ENCODE data around the gene TGDS.

TGDS gene

DNA sequence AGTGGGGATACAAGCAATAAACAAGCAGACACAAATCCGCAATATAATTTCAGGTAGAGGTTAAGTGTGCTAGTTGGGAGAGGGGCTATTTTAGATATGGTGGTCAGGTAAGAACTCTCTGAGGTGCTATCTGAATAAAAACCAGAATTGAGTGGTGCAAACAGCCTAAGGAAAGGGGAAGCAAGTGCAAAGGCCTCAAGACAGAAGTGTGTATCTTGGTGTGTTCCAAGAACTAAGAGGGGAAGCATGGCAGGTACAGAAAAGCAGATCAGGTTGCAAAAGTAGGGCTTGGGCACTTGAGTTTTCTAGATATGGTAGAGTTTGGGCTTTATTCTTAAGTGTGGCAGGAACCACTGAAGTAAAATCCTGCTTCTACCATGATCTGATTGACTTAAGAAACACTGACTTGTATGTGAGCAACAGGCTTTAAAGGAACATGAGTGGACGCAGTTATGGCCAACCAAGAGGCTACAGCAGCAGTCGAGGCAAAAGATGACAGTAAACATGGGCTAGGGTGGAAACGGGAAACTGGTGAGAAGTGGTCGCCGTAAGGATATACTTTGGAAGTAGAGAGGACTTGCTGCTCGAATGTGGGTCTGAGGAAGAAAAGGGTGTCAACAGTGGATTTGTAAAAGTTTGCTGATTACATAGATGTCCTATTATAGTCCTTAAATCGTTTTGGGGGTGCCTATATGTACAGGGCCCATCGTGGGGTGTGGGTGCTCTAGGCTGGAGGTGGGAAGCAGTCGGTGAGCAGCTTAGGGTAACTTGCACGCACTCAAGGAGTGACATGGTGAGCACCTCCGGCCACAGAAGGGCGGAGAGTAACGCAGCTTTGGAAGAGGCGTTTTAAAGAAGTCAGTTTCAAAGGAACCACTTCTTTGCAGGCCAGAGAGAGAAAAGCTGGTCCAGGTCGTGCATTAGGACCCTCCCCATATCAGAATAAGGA is 677 bp downstream of the TGDS start:
- Histone ChIP-seq H3K4me1 (ENCODE audit: control insufficient read depth, insufficient read depth, low read length) (peaks cover 8% of the 10 kb centered on the region), H3K27me3 (ENCODE audit: control insufficient read depth, insufficient read depth, low read length) (no peaks in the 10 kb centered on the region), H3K9ac (ENCODE audit: low read length) (peak overlapping the region; percentile 85), H3K27ac (ENCODE audit: low read depth, low read length) (peak overlapping the region; percentile 70), H3K4me3 (ENCODE audit: low read length) (peak overlapping the region; percentile 96), H3K36me3 (ENCODE audit: control insufficient read depth, insufficient read depth, low read length) (peaks cover 3% of the 10 kb centered on the region)

DNA sequence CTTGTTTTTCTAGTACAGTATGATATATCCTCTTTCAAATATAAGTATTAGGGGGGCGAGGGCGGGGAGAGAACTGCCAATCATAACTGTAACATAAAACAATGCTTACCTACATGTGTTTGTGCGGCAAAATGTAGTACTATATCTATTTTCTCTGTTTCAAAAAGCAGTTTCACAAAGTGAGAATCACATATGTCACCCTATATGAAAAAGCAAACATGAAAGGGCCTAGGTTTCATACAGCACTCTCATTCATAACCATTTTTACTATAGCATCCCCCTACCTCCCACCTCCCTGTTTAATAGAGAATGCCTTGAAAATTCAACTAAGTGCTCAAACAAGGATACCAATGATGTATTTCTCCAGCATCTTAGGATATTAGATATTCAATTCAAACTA is 5.2 kb downstream of the TGDS start:
- Histone ChIP-seq H3K4me3 (ENCODE audit: low read length) (no peak overlapping the region), H3K27ac (ENCODE audit: low read depth, low read length) (no peak overlapping the region), H3K27me3 (ENCODE audit: control insufficient read depth, insufficient read depth, low read length) (no peaks in the 10 kb centered on the region), H3K9ac (ENCODE audit: low read length) (no peak overlapping the region), H3K36me3 (ENCODE audit: control insufficient read depth, insufficient read depth, low read length) (peaks cover 3% of the 10 kb centered on the region), H3K4me1 (ENCODE audit: control insufficient read depth, insufficient read depth, low read length) (peaks cover 8% of the 10 kb centered on the region)

DNA sequence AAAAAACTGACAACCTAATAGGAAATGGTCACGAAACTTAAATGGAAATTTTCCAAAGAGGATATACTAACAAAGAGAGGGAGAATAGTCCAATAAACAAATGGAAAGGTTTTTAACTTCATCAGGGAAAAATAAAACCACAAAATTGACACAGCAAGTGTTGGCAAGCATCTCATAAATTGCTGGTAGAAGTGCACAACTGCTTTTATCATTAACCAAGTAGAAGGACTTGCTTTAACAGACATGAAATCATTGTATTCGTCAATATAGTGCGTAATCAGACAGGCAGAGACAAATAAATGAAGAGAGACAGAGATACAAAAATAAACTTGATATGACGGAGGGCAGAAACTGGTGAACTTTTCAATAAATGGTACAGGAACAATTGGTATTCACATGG is 7.4 kb downstream of the TGDS start:
- H3K9ac ChIP-seq (ENCODE audit: low read length) = no peak overlapping the region
- no peaks in the 10 kb centered on the region for H3K4me1 ChIP-seq (ENCODE audit: control insufficient read depth, insufficient read depth, low read length)
- no peak overlapping the region for H3K27ac ChIP-seq (ENCODE audit: low read depth, low read length)
- no peak overlapping the region for H3K4me3 ChIP-seq (ENCODE audit: low read length)
- peaks cover 3% of the 10 kb centered on the region for H3K36me3 ChIP-seq (ENCODE audit: control insufficient read depth, insufficient read depth, low read length)
- no peaks in the 10 kb centered on the region for H3K27me3 ChIP-seq (ENCODE audit: control insufficient read depth, insufficient read depth, low read length)

DNA sequence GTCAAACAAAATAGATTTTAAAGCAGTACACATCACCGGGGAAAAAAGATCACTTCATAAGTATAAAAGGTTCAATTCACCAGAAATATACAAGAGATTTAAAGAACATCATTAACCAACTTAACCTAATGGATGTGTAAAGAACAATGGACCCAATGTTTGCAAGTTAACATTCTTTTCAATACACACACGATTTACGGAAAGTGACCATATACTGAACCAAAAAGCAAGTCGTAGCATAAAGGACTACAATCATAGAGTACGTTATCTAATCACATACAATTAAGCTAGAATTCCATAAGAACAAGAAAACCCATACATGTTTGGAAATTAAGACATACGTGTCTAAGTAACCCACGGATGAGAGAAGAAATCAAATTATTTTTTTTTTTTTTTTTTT is 9.6 kb downstream of the TGDS start:
- no peak overlapping the region for H3K4me3 ChIP-seq (ENCODE audit: low read length)
- no peaks in the 10 kb centered on the region for H3K4me1 ChIP-seq (ENCODE audit: control insufficient read depth, insufficient read depth, low read length)
- no peak overlapping the region for H3K9ac ChIP-seq (ENCODE audit: low read length)
- no peaks in the 10 kb centered on the region for H3K27me3 ChIP-seq (ENCODE audit: control insufficient read depth, insufficient read depth, low read length)
- no peak overlapping the region for H3K27ac ChIP-seq (ENCODE audit: low read depth, low read length)
- peaks cover 7% of the 10 kb centered on the region for H3K36me3 ChIP-seq (ENCODE audit: control insufficient read depth, insufficient read depth, low read length)

DNA sequence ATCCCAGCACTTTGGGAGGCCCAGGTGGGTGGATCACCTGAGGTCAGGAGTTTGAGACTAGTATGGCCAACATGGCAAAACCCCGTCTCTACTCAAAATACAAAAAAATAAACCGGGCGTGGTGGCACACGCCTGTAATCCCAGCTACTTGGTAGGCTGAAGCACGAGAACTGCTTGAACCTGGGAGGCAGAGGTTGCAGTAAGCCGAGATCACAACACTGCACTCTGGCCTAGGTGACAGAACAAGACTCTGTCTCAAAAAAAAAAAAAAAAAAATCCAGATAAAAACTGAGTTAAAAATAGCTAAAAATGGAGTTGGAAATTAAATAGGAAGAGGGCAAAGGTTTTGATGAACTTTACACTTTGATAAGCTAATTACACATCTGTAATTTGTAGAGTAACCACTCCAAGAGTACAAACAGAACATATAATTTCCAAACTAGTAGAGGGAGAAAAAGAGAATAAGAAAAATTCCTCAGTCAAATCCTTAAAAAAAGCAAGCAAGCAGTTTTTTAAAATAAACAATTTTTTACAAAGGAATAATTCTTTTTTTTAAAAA is 10.3 kb downstream of the TGDS start:
- Histone ChIP-seq H3K9ac (ENCODE audit: low read length) (no peak overlapping the region), H3K27me3 (ENCODE audit: control insufficient read depth, insufficient read depth, low read length) (no peaks in the 10 kb centered on the region), H3K27ac (ENCODE audit: low read depth, low read length) (no peak overlapping the region), H3K4me1 (ENCODE audit: control insufficient read depth, insufficient read depth, low read length) (no peaks in the 10 kb centered on the region), H3K36me3 (ENCODE audit: control insufficient read depth, insufficient read depth, low read length) (peaks cover 11% of the 10 kb centered on the region), H3K4me3 (ENCODE audit: low read length) (no peak overlapping the region)

DNA sequence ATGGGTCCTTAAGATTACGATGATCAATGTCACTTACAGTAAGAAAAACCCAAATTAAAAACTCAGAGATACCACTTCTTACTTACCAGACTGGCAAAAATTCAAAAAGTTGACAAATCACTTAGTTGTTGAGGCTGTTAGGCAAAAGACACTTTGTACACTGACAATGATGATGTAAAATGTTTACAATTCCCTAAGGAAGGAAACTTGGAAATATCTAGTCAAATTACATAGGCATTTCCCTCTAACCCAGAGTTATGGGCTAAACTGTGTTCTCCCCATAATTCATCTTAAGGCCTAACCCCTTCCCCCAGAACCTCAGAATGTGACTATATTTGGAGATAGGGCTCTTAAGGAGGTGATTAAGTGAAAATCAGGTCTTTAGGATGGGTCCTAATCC is 12.0 kb downstream of the TGDS start:
- no peaks in the 10 kb centered on the region for H3K4me1 ChIP-seq (ENCODE audit: control insufficient read depth, insufficient read depth, low read length)
- H3K27ac ChIP-seq (ENCODE audit: low read depth, low read length) = no peak overlapping the region
- H3K27me3 ChIP-seq (ENCODE audit: control insufficient read depth, insufficient read depth, low read length) = no peaks in the 10 kb centered on the region
- H3K9ac ChIP-seq (ENCODE audit: low read length) = no peak overlapping the region
- peaks cover 21% of the 10 kb centered on the region for H3K36me3 ChIP-seq (ENCODE audit: control insufficient read depth, insufficient read depth, low read length)
- no peak overlapping the region for H3K4me3 ChIP-seq (ENCODE audit: low read length)

DNA sequence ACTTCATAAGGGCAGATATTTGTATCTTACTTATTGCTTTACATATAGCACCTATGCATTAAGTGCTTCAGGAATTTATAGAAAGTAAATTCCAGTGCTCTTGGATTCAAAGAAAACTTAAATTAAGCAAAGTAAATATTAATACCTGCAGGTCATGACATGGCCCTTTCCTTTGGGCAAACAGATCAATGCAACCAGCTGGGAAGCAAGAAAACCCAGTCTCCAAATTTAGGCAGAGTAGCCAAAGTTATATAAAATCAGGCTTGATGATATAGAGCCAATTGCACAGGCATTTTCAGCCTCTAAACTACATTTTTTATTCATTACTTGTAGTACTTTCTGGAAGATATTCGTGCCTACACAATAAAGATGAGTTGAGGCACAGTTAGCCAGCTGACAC is 16.9 kb downstream of the TGDS start:
- H3K4me1 ChIP-seq (ENCODE audit: control insufficient read depth, insufficient read depth, low read length) = no peaks in the 10 kb centered on the region
- no peak overlapping the region for H3K27ac ChIP-seq (ENCODE audit: low read depth, low read length)
- no peak overlapping the region for H3K9ac ChIP-seq (ENCODE audit: low read length)
- no peak overlapping the region for H3K4me3 ChIP-seq (ENCODE audit: low read length)
- peaks cover 32% of the 10 kb centered on the region for H3K36me3 ChIP-seq (ENCODE audit: control insufficient read depth, insufficient read depth, low read length)
- no peaks in the 10 kb centered on the region for H3K27me3 ChIP-seq (ENCODE audit: control insufficient read depth, insufficient read depth, low read length)

DNA sequence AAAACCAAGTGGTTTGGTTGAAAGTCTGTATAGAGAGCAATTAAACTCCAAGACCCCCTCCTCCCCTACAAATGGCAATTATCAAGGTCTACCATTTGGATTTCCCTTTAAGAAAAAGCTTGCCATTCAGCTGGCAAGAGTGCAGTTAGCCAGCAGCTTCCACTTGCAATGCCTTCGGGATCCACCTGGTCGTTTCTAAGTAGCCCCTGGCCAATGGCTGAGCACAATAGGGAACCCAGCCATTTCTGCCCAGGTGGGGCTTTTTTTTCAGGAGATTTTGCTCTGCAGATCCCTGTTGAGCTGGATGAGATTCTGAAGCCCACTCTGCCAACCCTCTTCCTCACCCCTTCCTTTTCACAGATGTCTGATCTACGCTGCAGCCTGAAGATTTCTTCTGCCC is 26.3 kb downstream of the TGDS start:
- Histone ChIP-seq H3K4me3 (ENCODE audit: low read length) (no peak overlapping the region), H3K27ac (ENCODE audit: low read depth, low read length) (no peak overlapping the region), H3K27me3 (ENCODE audit: control insufficient read depth, insufficient read depth, low read length) (no peaks in the 10 kb centered on the region), H3K36me3 (ENCODE audit: control insufficient read depth, insufficient read depth, low read length) (peaks cover 16% of the 10 kb centered on the region), H3K9ac (ENCODE audit: low read length) (no peak overlapping the region), H3K4me1 (ENCODE audit: control insufficient read depth, insufficient read depth, low read length) (no peaks in the 10 kb centered on the region)

DNA sequence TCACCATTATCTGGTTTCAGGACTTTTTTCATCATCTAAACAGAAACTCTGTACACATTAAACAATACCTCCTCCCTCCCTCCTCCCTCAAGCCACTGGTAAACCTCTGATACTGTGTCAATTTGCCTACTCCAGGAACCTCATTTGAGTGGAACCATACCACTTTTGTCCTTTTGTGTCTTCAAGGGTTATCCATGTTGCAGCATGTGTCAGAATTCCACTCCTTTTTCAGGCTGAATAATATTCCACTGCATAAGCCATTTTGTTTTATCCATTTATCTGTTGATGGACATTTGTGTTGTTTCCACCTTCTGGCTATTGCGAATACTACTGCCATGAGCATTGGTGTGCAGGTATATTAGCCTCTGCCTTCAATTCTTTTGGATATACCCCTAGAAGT is 27.5 kb downstream of the TGDS start:
- no peak overlapping the region for H3K27ac ChIP-seq (ENCODE audit: low read depth, low read length)
- no peaks in the 10 kb centered on the region for H3K4me1 ChIP-seq (ENCODE audit: control insufficient read depth, insufficient read depth, low read length)
- peaks cover 11% of the 10 kb centered on the region for H3K36me3 ChIP-seq (ENCODE audit: control insufficient read depth, insufficient read depth, low read length)
- no peak overlapping the region for H3K9ac ChIP-seq (ENCODE audit: low read length)
- H3K27me3 ChIP-seq (ENCODE audit: control insufficient read depth, insufficient read depth, low read length) = no peaks in the 10 kb centered on the region
- H3K4me3 ChIP-seq (ENCODE audit: low read length) = no peak overlapping the region

DNA sequence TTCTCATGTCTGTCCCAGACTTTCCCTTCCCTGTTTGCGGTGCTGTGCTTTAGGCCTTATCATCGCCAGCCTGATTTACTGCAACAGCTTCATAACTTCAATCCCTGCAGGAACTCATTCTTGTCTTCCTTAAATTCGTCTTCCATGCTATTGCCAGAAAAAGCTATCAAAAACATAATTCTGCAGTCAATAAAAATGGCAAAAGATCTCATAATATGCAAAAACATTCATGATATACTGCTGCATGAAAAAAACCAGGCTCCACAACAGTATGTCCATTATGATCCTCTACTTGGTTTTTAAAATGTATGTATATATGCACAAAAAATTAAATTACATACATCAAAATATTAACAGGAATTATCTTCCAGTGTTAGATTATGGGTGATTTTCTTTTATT is 28.4 kb downstream of the TGDS start:
- Histone ChIP-seq H3K4me1 (ENCODE audit: control insufficient read depth, insufficient read depth, low read length) (no peaks in the 10 kb centered on the region), H3K27ac (ENCODE audit: low read depth, low read length) (no peak overlapping the region), H3K9ac (ENCODE audit: low read length) (no peak overlapping the region), H3K4me3 (ENCODE audit: low read length) (no peak overlapping the region), H3K36me3 (ENCODE audit: control insufficient read depth, insufficient read depth, low read length) (peaks cover 8% of the 10 kb centered on the region), H3K27me3 (ENCODE audit: control insufficient read depth, insufficient read depth, low read length) (no peaks in the 10 kb centered on the region)

DNA sequence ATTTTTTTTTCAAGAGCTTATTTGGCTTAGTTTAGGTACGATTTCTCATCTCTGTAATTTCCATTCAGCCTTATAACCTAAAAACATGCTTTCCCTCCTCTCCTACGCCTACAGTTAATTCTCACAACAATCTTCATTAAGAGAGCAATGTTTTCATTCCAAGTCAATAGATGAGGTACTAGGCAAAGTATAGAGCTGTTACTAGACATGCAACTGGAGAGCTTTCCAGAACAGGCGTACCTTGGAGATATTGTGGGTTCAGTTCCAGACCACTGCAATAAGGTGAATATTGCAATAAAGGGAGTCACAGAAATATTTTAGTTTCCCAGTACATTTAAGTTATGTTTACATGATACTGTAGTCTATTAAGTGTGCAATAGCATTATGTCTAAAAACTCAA is 34.8 kb downstream of the TGDS start:
- Histone ChIP-seq H3K4me1 (ENCODE audit: control insufficient read depth, insufficient read depth, low read length) (no peaks in the 10 kb centered on the region), H3K27me3 (ENCODE audit: control insufficient read depth, insufficient read depth, low read length) (no peaks in the 10 kb centered on the region), H3K36me3 (ENCODE audit: control insufficient read depth, insufficient read depth, low read length) (no peaks in the 10 kb centered on the region), H3K9ac (ENCODE audit: low read length) (no peak overlapping the region), H3K27ac (ENCODE audit: low read depth, low read length) (no peak overlapping the region), H3K4me3 (ENCODE audit: low read length) (no peak overlapping the region)

DNA sequence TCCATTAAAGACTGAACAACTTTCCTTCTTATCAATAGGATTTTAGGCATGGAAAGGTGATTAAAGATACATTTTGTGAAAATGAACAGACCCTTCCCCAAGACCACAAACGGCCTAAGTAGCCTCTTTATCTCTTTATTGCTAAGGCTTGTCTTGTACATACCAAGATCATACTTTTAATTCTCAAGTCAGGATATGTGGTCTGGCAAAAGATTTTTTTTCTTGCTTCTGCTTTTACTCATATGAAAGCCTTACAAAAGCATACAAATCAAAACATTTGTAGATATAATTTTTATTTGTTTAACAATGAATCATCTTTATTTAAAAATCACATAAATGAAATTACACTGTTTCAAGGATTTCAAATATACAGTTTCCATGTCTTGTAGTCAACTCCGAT is 35.8 kb downstream of the TGDS start:
- H3K4me3 ChIP-seq (ENCODE audit: low read length) = no peak overlapping the region
- no peak overlapping the region for H3K9ac ChIP-seq (ENCODE audit: low read length)
- H3K36me3 ChIP-seq (ENCODE audit: control insufficient read depth, insufficient read depth, low read length) = no peaks in the 10 kb centered on the region
- no peaks in the 10 kb centered on the region for H3K27me3 ChIP-seq (ENCODE audit: control insufficient read depth, insufficient read depth, low read length)
- H3K4me1 ChIP-seq (ENCODE audit: control insufficient read depth, insufficient read depth, low read length) = no peaks in the 10 kb centered on the region
- no peak overlapping the region for H3K27ac ChIP-seq (ENCODE audit: low read depth, low read length)
